OCI-LY7 (cell line): ENCODE results near the gene KCNK5. TPM values are rescaled to one million over a fixed set of nuclear protein-coding genes. Genes with fewer than 3 reads are reported as not detected.

Source experiments
- BruUV-seq: library from RNA; stranded (reverse); fragments of 400-500 nt; replicated peaks from 2 replicates; lab custom pipeline; 2021; lab: Mats Ljungman, UMichigan
- CTCF ChIA-PET: fragments of 300-600 bp; sonication (Branson Sonifier 250); formaldehyde crosslinking; loops from one replicate; lab custom pipeline; 2022; ENCODE audit warnings: antibody characterized with exemption; ENCODE audit not compliant: unreplicated experiment; lab: Charles Lee
- POLR2A ChIA-PET: fragments of 300-600 bp; sonication (Branson Sonifier 250); formaldehyde crosslinking; loops from one replicate; lab custom pipeline; 2022; ENCODE audit warnings: antibody characterized with exemption; lab: Charles Lee
- DNase-seq: peaks from one replicate; pipeline ENCODE4 v3.0.0-alpha.2; 2015; ENCODE audit warnings: low spot score
- H2AFZ ChIP-seq: fragments of 200-600 bp; sonication (generic), shearing (Covaris generic); 2 replicates; pipeline ENCODE4 v1.6.1; 2014; ENCODE audit warnings: mild to moderate bottlenecking, antibody characterized with exemption, low read length, moderate library complexity
- H3K27ac ChIP-seq: fragments of 200-600 bp; sonication (generic); 2 replicates; pipeline ENCODE4 v1.5.1; 2014; ENCODE audit warnings: mixed run types, low read depth, mild to moderate bottlenecking, moderate library complexity, low read length, inconsistent platforms; ENCODE audit not compliant: poor library complexity, severe bottlenecking
- H3K36me3 ChIP-seq: fragments of 200-600 bp; sonication (generic); 2 replicates; pipeline ENCODE4 v1.6.1; 2014; ENCODE audit warnings: mild to moderate bottlenecking, antibody characterized with exemption, low read length, moderate library complexity, mixed read lengths; ENCODE audit not compliant: insufficient read depth
- H3K4me1 ChIP-seq: fragments of 200-600 bp; sonication (generic); 2 replicates; pipeline ENCODE4 v1.5.1; 2014; ENCODE audit warnings: mild to moderate bottlenecking, low read length; ENCODE audit not compliant: insufficient read depth, poor library complexity, severe bottlenecking
- H3K4me2 ChIP-seq: fragments of 200-600 bp; sonication (generic); 2 replicates; pipeline ENCODE4 v1.6.1; 2014; ENCODE audit warnings: mild to moderate bottlenecking, low read length
- H3K4me3 ChIP-seq: fragments of 200-600 bp; sonication (generic); 2 replicates; pipeline ENCODE4 v1.5.1; 2014; ENCODE audit warnings: mild to moderate bottlenecking, low read depth, low read length; ENCODE audit not compliant: poor library complexity, severe bottlenecking
- H3K79me2 ChIP-seq: fragments of 200-600 bp; sonication (generic); 2 replicates; pipeline ENCODE4 v1.6.1; 2016; ENCODE audit warnings: low read depth, mild to moderate bottlenecking, low read length, moderate library complexity, mixed read lengths; ENCODE audit not compliant: insufficient read depth
- H3K9me2 ChIP-seq: fragments of 200-600 bp; sonication (generic); 2 replicates; pipeline ENCODE4 v1.6.1; 2016; ENCODE audit warnings: mild to moderate bottlenecking, low read length, mixed read lengths; ENCODE audit not compliant: insufficient read depth
- H3K9me3 ChIP-seq: fragments of 200-600 bp; sonication (generic); 2 replicates; pipeline ENCODE4 v1.6.1; 2014; ENCODE audit warnings: mild to moderate bottlenecking, mixed run types, low read length, mixed read lengths
- H4K20me1 ChIP-seq: fragments of 200-600 bp; sonication (generic); 2 replicates; pipeline ENCODE4 v1.6.1; 2014; ENCODE audit warnings: mild to moderate bottlenecking, antibody characterized with exemption, low read length, moderate library complexity, mixed read lengths; ENCODE audit not compliant: insufficient read depth
- CTCF ChIP-seq: fragments of 200-600 bp; sonication (generic); conservative IDR thresholded peaks from 2 replicates; pipeline ENCODE4 v1.5.1; 2014; ENCODE audit warnings: mild to moderate bottlenecking, antibody characterized with exemption, low read length, moderate library complexity, mixed read lengths
- EZH2phosphoT487 ChIP-seq: fragments of 200-600 bp; sonication (generic); IDR thresholded peaks from 2 replicates; pipeline ENCODE4 v1.6.1; 2018; ENCODE audit warnings: low read depth, borderline replicate concordance, mild to moderate bottlenecking, mixed run types, antibody characterized with exemption, low read length, moderate library complexity, mixed read lengths
- intact Hi-C: fragments of 100-400 bp; cut with micrococcal nuclease; formaldehyde crosslinking; loops from one replicate; pipeline ENCODE4 v1.10.0; 2022; ENCODE audit not compliant: unreplicated experiment
- total RNA-seq, 2 experiments: library from RNA; depleted of rRNA in 1 of 2; stranded (reverse); fragments of >200 nt in 1 of 2; shearing (Covaris generic) in 1 of 2; gene quantifications; 2 replicates each; pipeline ENCODE4 v1.2.3, GENCODE V29; 2014 to 2022

Gene KCNK5
- total RNA-seq, 2 experiments from 2014 or later = not detected

DNA sequence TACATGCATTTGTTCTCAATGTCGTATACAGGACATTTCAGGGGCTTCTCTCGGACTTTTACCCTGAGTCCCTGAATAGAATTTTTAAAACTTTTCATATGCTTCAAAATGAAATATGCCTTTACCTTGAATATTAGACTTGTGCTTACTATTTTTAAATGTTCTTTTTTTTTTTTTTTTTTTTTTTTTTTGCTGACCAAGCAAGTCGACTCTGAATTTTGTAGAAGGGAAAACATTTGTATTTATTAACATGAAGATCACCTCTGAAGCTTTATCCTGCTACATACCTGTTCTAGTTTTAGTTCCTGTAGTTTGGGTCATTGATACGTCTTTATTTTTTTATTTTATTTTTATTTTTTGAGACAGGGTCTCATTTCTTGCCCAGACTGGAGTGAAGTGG lies 74.6 kb downstream of the KCNK5 start:
- Histone ChIP-seq H3K4me3 (no peak overlapping the region), H2AFZ (no peak overlapping the region), H3K4me2 (no peak overlapping the region), H3K9me2 (no peaks in the 10 kb centered on the region), H3K9me3 (no peaks in the 10 kb centered on the region), H3K4me1 (no peaks in the 10 kb centered on the region), H3K79me2 (no peaks in the 10 kb centered on the region), H3K36me3 (no peaks in the 10 kb centered on the region), H4K20me1 (no peaks in the 10 kb centered on the region), H3K27ac (no peak overlapping the region)
- intact Hi-C loops = no loop called here
- no TSS peak for BruUV-seq
- CTCF ChIA-PET = no interaction called here
- POLR2A ChIA-PET = interaction anchor here (0.5 kb wide), 1 partner anchor 535 kb away, joined by 3 read pairs; no protein-coding TSS in a partner anchor
- no peak for TF ChIP-seq CTCF
- TF ChIP-seq EZH2phosphoT487 = no peak
- DNase-seq = no peak

DNA sequence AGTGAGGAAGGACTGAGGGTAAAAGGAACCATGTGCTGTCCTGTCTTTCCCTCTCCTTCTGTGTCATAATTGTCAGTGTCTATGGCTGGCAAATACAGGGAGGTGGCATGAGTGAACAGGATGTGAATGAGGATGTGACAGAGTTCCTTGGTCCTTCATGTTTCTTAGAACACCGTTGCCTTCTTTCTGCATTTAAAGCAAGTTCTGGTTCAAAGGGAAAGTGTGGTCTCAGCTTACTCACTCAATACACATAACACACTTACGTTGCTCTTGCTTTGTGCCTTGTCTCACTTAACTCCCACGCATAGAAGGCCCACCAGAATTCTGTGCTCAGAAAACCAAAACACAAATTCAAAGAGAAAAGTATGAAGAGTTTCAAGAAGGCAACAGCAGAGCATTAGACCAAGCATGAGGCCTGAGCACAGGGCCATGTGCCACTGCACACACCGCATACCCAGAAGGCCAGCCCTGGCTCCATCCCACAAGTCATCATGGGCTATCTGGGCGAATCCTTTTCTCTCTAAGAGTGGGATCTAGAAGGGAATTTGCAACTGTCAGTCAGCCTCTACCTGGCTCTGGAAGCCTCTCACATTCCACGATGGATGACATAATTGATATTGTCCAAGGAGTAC lies 75.4 kb downstream of the KCNK5 start:
- no peak for DNase-seq

More for the DNA sequence above, 75.4 kb downstream of the KCNK5 start:
- Histone ChIP-seq H3K4me2 (no peak overlapping the region), H2AFZ (no peak overlapping the region), H4K20me1 (no peaks in the 10 kb centered on the region), H3K79me2 (no peaks in the 10 kb centered on the region), H3K27ac (no peak overlapping the region), H3K36me3 (no peaks in the 10 kb centered on the region), H3K4me3 (no peak overlapping the region), H3K9me2 (no peaks in the 10 kb centered on the region), H3K4me1 (no peaks in the 10 kb centered on the region), H3K9me3 (no peaks in the 10 kb centered on the region)
- CTCF ChIA-PET = no interaction called here
- POLR2A ChIA-PET = no interaction called here
- TF ChIP-seq CTCF (no peak), EZH2phosphoT487 (no peak)
- no TSS peak for BruUV-seq
- intact Hi-C loops = no loop called here
